Mononuclear cell (primary cell): Measurements from ENCODE around the gene ACTL7A. TPM values are rescaled to one million over a fixed set of nuclear protein-coding genes. Genes with fewer than 3 reads are reported as not detected.

Source experiments
- H3K27me3 ChIP-seq: 2 replicates; pipeline ENCODE4 v1.6.0; 2011; ENCODE audit warnings: low read length, control low read depth; ENCODE audit not compliant: insufficient read depth
- H3K4me1 ChIP-seq: 2 replicates; pipeline ENCODE4 v1.5.1; 2011; ENCODE audit warnings: mild to moderate bottlenecking, low read length, control low read depth; ENCODE audit not compliant: insufficient read depth
- H3K4me3 ChIP-seq: 2 replicates; pipeline ENCODE4 v1.5.1; 2011; ENCODE audit warnings: mild to moderate bottlenecking, low read length, moderate library complexity
- H3K9me3 ChIP-seq: 2 replicates; pipeline ENCODE4 v1.5.1; 2011; ENCODE audit warnings: low read depth, mild to moderate bottlenecking, control low read depth, low read length
- total RNA-seq: library from RNA; depleted of rRNA; stranded (reverse); fragments of >200 nt; gene quantifications from one replicate; pipeline ENCODE4 v1.2.3, GENCODE V29; 2012

The ACTL7A gene
- total RNA-seq, 1 donor = not detected

DNA sequence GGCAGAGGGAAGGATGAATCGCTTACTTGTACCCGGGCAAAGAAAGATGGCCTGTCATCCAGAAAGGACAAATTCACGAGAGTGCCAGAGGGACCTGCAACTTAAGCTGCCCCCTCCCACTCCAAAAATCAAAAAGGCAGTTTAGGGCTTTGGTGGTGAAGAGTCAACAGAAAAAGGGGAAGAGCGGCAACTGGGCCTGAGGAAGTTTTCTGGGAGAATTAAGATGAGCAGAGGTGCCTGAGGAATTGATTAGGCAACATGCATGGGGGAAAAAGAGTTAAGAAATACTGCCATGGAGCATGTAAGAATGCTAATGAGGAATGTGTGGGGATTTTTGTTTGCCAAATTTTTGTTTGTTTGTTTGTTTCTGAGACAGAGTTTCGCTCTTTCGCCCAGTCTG is 4.5 kb upstream of the ACTL7A start:
- no peaks in the 10 kb centered on the region for H3K4me1 ChIP-seq
- no peak overlapping the region for H3K4me3 ChIP-seq
- no peaks in the 10 kb centered on the region for H3K27me3 ChIP-seq
- no peaks in the 10 kb centered on the region for H3K9me3 ChIP-seq

DNA sequence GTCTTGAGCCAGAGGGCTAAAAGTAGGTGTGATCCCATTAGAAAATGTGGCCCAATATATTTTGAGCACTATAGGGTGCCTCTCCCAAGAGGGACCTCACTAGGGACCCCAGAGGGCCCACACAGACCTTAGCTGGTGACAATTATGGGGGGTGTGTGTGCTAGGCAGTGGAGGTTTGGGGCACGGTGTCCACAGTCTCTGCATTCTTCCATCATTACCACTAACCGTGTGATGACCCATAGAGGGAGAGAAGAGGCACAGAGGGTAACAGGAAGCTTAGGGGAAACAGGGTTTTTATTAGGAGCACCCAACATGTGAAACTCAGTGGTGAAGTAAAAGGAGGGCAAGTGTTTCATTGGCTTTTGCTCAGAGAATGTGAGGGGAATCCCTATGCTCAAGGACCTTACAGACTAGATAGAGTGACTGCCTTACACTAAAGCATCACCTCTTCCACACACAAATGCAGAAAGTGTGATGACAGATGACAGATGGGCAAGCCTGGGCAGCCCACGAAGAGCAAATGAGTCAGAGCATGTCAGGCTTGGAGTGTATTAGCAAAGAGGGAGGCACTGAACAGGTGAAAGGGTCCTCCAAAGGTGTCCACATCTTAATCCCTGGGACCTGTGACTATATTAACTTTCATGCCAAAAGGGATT is 2.5 kb upstream of the ACTL7A start:
- H3K4me1 ChIP-seq = no peaks in the 10 kb centered on the region
- no peaks in the 10 kb centered on the region for H3K27me3 ChIP-seq
- no peaks in the 10 kb centered on the region for H3K9me3 ChIP-seq
- H3K4me3 ChIP-seq = no peak overlapping the region

DNA sequence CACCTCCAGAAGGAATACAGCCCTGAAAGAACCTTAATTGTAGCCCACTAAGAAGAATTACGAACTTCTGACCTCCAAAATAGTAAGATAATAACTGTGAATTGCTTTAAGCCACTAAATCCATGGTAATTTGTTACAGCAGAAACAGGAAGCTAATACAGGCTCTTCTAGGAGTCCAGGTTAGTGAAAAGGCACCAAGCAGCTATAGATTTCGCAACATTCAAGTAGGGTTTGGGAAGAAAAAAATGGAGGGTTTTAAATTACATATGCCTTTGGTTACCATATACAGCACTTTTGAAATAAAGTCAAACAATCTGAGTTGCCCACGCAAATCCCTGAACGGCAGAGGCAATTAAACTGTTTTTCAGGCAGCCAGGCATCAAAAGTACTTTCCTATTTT is 1.7 kb upstream of the ACTL7A start:
- no peaks in the 10 kb centered on the region for H3K27me3 ChIP-seq
- no peak overlapping the region for H3K4me3 ChIP-seq
- H3K9me3 ChIP-seq = no peaks in the 10 kb centered on the region
- H3K4me1 ChIP-seq = no peaks in the 10 kb centered on the region

DNA sequence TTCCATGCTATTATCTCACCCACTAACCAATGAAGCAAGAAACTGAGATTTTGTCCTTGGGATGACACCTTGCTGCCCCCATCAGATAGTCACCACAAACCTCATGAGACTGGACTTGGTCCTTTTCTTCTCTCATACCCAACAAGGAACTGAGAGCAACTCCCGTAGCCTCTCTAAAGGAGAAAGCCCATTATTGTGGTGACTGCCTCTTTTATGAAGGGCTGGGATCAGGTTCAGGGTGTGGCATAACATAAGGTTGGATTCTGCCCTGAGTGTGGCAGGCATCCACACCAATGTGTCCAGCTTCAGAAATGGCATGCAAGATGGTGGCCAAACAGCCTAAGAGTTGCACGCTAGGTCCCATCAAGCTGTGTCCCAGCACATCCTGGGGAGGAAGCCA is 1.3 kb upstream of the ACTL7A start:
- no peaks in the 10 kb centered on the region for H3K27me3 ChIP-seq
- H3K4me3 ChIP-seq = no peak overlapping the region
- H3K9me3 ChIP-seq = no peaks in the 10 kb centered on the region
- no peaks in the 10 kb centered on the region for H3K4me1 ChIP-seq

DNA sequence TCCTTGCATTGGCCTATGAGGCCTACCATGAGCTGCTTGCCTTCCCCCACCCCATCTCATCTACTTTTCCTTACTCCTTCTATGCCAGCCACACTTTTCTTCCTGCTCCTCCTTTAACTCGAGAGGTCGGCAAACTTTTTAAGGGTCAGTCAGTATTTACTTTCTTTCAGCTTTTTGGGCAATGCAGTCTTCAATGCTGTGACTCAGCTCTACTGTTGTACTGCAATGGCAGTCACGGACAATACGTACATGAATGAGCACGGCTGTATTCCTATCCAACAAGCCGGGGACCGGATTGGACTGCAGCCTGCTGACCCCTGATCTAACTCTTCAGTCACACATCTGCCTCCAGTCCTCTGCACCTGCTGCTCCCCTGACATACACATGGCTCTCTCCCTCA is 602 bp upstream of the ACTL7A start:
- Histone ChIP-seq H3K4me3 (no peak overlapping the region), H3K27me3 (no peaks in the 10 kb centered on the region), H3K9me3 (no peaks in the 10 kb centered on the region), H3K4me1 (no peaks in the 10 kb centered on the region)

DNA sequence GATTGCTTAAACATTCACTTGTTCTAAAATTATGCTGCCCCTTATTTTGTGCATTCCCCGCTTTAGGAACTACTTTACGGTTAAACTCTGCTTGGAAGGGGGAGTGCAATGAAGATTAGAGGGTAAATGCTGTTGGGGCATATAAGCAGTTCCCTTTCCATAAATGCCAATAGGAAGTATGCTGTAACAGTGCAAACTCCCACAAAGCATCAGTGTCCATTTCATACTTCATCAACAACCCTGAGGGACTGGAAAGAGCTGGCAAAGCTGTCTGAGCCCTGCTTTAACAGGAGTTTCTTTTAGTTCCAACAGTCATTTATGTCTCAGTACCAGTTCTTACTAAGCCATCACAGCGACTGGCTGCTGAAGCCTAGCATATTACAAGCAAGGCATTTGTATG is 1.8 kb downstream of the ACTL7A start:
- no peaks in the 10 kb centered on the region for H3K27me3 ChIP-seq
- H3K4me3 ChIP-seq = no peak overlapping the region
- no peaks in the 10 kb centered on the region for H3K4me1 ChIP-seq
- H3K9me3 ChIP-seq = no peaks in the 10 kb centered on the region

DNA sequence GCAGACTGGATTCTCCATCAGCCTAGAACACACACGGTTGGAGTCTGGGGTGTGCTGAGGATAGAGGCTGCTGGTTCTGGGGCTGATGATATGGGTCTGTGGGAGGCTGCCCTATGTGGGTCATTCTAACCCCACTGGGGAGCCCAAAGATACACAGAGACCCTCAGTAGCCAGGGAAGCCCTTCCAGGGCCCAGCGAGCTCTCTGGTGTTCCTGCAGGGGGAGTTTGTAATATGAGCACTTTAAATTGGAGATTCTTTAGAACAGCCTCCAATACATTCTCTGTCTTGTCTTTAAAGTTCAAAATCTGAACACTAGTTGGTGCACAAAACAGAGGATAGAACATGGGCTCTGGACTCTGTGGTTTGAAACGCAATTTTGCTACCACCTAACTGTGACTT is 2.4 kb downstream of the ACTL7A start:
- no peaks in the 10 kb centered on the region for H3K4me1 ChIP-seq
- H3K4me3 ChIP-seq = no peak overlapping the region
- H3K9me3 ChIP-seq = no peaks in the 10 kb centered on the region
- no peaks in the 10 kb centered on the region for H3K27me3 ChIP-seq

DNA sequence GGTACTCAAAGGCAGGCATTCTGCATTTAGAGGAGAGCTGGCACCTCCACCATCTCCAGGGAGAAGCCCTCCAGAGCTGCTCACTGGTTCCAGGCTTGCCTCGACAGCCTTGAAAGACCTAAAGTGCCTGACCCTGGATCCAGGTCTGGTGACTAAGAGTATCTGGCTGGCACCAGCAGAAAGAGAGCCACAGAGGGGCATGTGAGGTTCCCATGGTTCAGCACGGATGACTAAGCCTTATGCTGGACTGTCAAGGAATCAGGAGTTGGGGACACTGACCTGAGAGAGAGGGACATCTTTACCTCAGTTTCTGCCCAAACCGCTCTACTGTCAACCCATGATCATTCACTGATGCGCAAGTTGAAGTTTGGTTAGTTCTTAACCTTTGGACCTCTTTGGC is 3.0 kb downstream of the ACTL7A start:
- Histone ChIP-seq H3K4me3 (no peak overlapping the region), H3K27me3 (no peaks in the 10 kb centered on the region), H3K9me3 (no peaks in the 10 kb centered on the region), H3K4me1 (no peaks in the 10 kb centered on the region)

DNA sequence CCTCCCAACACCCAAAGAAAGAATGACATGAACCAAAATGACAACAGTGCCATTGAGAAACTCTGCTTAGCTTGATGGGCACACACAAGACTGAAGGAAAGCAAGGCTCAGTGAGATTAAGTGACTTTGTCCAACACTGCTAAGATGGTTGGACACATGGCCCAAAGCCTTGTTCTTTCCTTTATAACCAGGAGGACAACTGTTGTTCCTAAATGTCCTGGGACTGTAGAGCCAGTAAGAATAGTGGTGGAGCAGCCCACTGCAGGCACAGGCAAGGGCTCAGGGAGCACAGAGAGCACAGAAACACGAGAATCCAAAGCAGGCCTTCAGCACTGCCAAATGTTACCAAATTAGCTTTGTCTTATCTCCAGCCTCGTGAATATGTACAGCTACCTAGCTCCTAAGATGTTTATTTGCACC is 3.9 kb downstream of the ACTL7A start:
- Histone ChIP-seq H3K4me3 (no peak overlapping the region), H3K4me1 (no peaks in the 10 kb centered on the region), H3K27me3 (no peaks in the 10 kb centered on the region), H3K9me3 (no peaks in the 10 kb centered on the region)

DNA sequence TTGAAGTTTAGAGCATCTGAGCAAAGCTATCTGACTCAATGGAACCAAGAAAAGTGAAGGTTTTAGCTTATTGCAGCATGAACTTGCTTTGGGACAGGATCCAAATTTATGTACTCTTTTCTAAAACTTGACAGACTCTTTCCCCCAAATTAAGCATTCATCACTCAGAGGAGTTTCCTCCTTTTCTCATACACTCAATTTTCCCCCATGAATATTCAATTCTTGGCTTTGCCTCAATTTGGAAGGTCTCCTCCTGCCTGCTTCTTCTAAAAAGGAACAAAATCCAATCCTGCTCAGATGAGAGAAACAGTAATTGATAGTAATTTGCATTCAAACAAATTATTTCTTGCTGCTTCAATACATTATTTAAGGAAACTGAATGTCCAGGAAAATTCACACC is 5.0 kb downstream of the ACTL7A start:
- H3K4me3 ChIP-seq = no peak overlapping the region
- H3K4me1 ChIP-seq = no peaks in the 10 kb centered on the region
- no peaks in the 10 kb centered on the region for H3K27me3 ChIP-seq

DNA sequence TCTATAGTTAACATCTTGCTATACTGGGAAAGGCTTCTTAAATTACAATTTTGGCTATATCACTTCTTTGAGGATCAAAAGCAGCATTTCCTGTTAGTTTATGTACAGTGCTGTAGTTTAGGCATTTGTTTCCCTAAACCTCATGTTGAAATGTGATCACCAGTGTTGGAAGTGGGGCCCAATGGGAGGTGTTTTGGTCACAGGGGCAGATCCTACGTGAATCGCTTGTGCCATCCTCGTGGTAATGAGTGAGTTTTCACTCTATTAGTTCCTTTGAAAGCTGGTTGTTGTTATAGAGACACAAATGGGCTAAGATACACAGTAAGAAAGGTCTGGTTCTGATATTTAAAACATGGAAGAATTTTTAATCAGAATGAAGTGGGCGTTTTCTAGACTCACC is 5.8 kb downstream of the ACTL7A start:
- no peaks in the 10 kb centered on the region for H3K27me3 ChIP-seq
- H3K4me3 ChIP-seq = no peak overlapping the region
- H3K4me1 ChIP-seq = no peaks in the 10 kb centered on the region
- H3K9me3 ChIP-seq = no peaks in the 10 kb centered on the region

More for the DNA sequence above, 5.0 kb downstream of the ACTL7A start:
- no peaks in the 10 kb centered on the region for H3K9me3 ChIP-seq

DNA sequence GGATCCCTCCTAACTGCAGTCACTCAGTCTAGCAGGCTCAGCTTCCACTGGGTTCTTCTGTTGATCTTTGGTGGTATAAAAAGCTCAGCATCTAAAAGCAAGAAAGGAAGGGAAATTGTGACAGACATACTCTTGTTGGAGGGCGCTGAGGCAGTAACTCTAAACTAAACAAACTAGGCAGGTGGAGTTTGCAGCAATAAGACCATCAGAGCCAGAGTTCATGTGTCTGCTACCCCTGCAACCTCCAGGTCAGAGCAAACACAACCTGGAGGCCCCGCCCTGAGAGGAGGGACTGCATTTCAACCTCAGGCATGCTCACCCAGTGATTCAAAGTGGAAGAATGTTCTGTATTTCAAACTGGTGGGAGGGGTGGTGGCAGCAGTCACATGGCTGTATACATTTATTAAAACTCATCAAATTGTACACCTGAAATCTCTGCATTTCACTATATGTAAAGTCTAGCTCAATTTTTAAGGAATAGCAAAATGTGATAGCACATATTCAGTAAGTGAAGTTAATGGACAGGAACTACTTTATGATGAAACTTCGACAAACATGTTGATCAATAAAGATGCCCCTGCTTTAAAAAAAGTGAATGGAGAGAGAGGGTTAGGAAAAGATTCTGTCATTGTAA is 7.1 kb downstream of the ACTL7A start:
- H3K4me3 ChIP-seq = no peak overlapping the region
- no peaks in the 10 kb centered on the region for H3K4me1 ChIP-seq
- no peaks in the 10 kb centered on the region for H3K27me3 ChIP-seq
- no peaks in the 10 kb centered on the region for H3K9me3 ChIP-seq

DNA sequence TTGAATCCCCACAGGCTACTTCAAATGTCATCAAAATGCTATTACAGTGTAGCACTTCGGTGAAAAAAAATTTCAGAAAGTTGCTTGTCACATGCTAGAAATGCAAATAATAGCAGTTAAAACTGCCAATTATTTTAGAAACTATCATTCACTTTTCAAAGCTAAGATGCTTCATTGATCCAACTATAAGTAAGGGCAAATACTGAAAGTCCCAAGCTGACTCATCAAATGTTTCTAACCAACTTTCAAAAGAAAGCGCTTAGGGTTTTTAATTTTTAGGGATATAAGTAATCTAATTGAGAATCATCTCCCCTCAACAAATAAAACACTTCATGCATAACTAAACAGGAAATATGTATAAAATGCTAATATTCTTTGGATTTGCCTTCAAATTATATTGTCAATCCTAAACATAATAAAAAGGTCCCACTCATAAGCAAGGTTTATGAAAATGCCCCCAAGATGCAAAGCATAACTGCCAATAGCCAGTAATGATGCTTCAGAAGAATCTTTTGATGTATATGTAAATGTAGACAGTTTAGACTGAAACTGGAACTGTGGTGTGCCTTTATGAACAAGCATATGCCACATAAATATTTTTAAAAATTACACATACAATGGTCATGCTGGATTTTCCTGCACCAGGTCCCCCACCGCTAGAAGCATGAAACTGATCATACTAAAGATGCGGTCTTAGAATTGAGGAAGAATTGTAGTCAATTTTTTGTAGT is 12.2 kb downstream of the ACTL7A start:
- Histone ChIP-seq H3K4me1 (no peaks in the 10 kb centered on the region), H3K9me3 (no peaks in the 10 kb centered on the region), H3K27me3 (no peaks in the 10 kb centered on the region), H3K4me3 (no peak overlapping the region)

DNA sequence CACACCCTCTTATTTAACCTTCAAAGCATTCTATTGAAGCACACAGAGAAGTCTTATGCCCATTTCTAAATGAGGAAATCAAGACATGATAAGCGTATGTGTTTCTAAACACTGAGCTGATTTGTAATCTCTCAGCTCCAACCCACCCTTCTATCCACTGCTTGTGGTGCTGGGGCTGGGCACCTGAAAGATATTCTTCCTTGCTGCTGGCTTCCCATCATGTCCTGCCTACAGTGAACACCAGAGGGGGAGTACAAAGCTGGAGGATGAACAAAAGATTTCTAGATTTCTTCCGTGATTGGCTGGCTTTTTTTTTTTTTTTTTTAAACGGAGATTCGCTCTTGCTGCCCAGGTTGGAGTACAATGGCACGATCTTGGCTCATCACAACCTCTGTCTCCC is 14.4 kb downstream of the ACTL7A start:
- H3K4me1 ChIP-seq = no peaks in the 10 kb centered on the region
- no peak overlapping the region for H3K4me3 ChIP-seq
- H3K27me3 ChIP-seq = no peaks in the 10 kb centered on the region
- no peaks in the 10 kb centered on the region for H3K9me3 ChIP-seq

DNA sequence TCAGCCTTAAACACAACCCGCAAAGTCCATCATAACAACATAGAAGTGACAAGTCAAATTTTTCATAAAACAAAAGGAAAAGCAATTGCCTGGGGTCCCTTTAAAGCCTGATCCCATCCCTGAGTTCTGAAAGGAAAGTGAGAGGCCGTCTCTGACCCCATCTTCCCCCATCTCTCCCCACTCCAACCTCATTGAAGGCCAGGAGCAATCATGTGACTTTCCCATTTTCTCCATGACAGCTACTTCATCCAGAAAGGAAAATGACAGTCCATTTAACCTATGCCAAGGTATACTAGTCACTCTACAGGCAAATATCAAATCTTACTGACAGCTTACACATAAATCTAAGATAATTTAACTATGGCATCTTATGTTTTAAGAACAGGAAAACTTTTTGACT is 15.5 kb downstream of the ACTL7A start:
- Histone ChIP-seq H3K27me3 (no peaks in the 10 kb centered on the region), H3K4me1 (no peaks in the 10 kb centered on the region), H3K9me3 (no peaks in the 10 kb centered on the region), H3K4me3 (no peak overlapping the region)
